Thyroid gland (tissue), 4 donors: Measurements from ENCODE around the gene TASP1. TPM values are rescaled to one million over a fixed set of nuclear protein-coding genes. Genes with fewer than 3 reads are reported as not detected.

ENCODE experiments used
- DNase-seq, 2 donors: peaks; one replicate each; pipeline ENCODE4 v3.0.0-alpha.2; 2019
- H3K27ac ChIP-seq, 3 donors: fragments of 200-600 bp; sonication (generic); 1 replicate in 2 of 3; 2 replicates in 1 of 3; pipeline ENCODE4 v1.5.1; 2016 to 2019; ENCODE audit warnings: mild to moderate bottlenecking in 1 of 3, moderate library complexity in 1 of 3
- H3K27me3 ChIP-seq: fragments of 200-600 bp; sonication (generic); one replicate; pipeline ENCODE4 v1.5.1; 2019
- H3K36me3 ChIP-seq, 2 donors: fragments of 200-600 bp; sonication (generic); one replicate each; pipeline ENCODE4 v1.5.1; 2016 to 2019
- H3K4me1 ChIP-seq, 2 donors: fragments of 200-600 bp; sonication (generic); one replicate each; pipeline ENCODE4 v1.5.1; 2017 to 2019
- H3K4me3 ChIP-seq, 3 donors: fragments of 200-600 bp; sonication (generic); replicated peaks in 1 of 3; 1 replicate in 2 of 3; 2 replicates in 1 of 3; pipeline ENCODE4 v1.5.1; 2016; ENCODE audit warnings: mild to moderate bottlenecking in 1 of 3
- H3K9me3 ChIP-seq: fragments of 200-600 bp; sonication (generic); one replicate; pipeline ENCODE4 v1.5.1; 2017
- CTCF ChIP-seq, 6 experiments: fragments of 200-600 bp in 3 of 6; fragments of 450-650 bp in 3 of 6; sonication (generic) in 3 of 6; IDR thresholded peaks; one replicate each; pipeline ENCODE4 v1.5.1; 2016 to 2019; ENCODE audit warnings: antibody characterized with exemption in 6 of 6, mild to moderate bottlenecking in 2 of 6, inconsistent platforms in 1 of 6, moderate library complexity in 1 of 6
- POLR2A ChIP-seq, 2 donors: fragments of 450-650 bp; IDR thresholded peaks; one replicate each; pipeline ENCODE4 v1.6.1; 2017; ENCODE audit warnings: antibody characterized with exemption in 2 of 2, mild to moderate bottlenecking in 2 of 2, moderate library complexity in 1 of 2
- WGBS, 2 donors: methylation state at CpG; one replicate each; pipeline ENCODE4 v1.1.5; 2017; 5-methylcytosine and 5-hydroxymethylcytosine counted together
- intact Hi-C: fragments of 100-400 bp; cut with DNase I; formaldehyde crosslinking; loops from one replicate; pipeline ENCODE4 v1.15.1; 2023
- total RNA-seq, 4 donors: library from RNA; depleted of rRNA; stranded (reverse); fragments of >200 nt; gene quantifications; one replicate each; pipeline ENCODE4 v1.2.3, GENCODE V29; 2016

The TASP1 gene
- total RNA-seq, 4 donors from 2014 or later, result 16.4 to 31.2 (median 23.9) TPM

GRCh38 chr20:13457487-13457886, 181.2 kb downstream of the TASP1 start:
- TF ChIP-seq CTCF (IDR thresholded peaks at IDR 0.05) (no peak), POLR2A (IDR thresholded peaks at IDR 0.05) (no peak)
- H3K4me1 ChIP-seq, result no peaks in the 10 kb centered on the region
- intact Hi-C loops, result loop anchor here (10.0 kb wide), 1 partner anchor 87 kb away; no protein-coding TSS in a partner anchor
- DNase-seq, result no peak
- no peak overlapping the region for H3K4me3 ChIP-seq
- WGBS, 2 donors, result 100% methylated on average over 1 of the region's 1 CpG
- H3K9me3 ChIP-seq, result no peaks in the 10 kb centered on the region
- H3K27ac ChIP-seq, result no peak overlapping the region
- no peaks in the 10 kb centered on the region for H3K27me3 ChIP-seq
- no peaks in the 10 kb centered on the region for H3K36me3 ChIP-seq

- TF ChIP-seq CTCF (IDR thresholded peaks at IDR 0.05), result no peak
- TF ChIP-seq POLR2A (IDR thresholded peaks at IDR 0.05), result no peak
- Histone ChIP-seq H3K27me3 (no peaks in the 10 kb centered on the region), H3K36me3 (no peaks in the 10 kb centered on the region), H3K27ac (no peak overlapping the region), H3K4me1 (no peaks in the 10 kb centered on the region), H3K9me3 (no peaks in the 10 kb centered on the region), H3K4me3 (no peak overlapping the region)
- intact Hi-C loops, result loop anchor here (10.0 kb wide), 1 partner anchor 89 kb away; no protein-coding TSS in a partner anchor
- DNase-seq, result no peak
- 96 to 98% methylated on average over 3 of the region's 3 CpGs for WGBS, 2 donors
These were observed 183.0 kb downstream of the TASP1 start for GRCh38 chr20:13455713-13456112.

- Histone ChIP-seq H3K36me3 (no peaks in the 10 kb centered on the region), H3K4me3 (no peak overlapping the region), H3K4me1 (no peaks in the 10 kb centered on the region), H3K27me3 (no peaks in the 10 kb centered on the region), H3K27ac (no peak overlapping the region), H3K9me3 (no peaks in the 10 kb centered on the region)
- 99 to 100% methylated on average over 2 of the region's 2 CpGs for WGBS, 2 donors
- TF ChIP-seq POLR2A (IDR thresholded peaks at IDR 0.05) (no peak), CTCF (IDR thresholded peaks at IDR 0.05) (no peak)
- intact Hi-C loops, result loop anchor here (10.0 kb wide), 1 partner anchor 91 kb away; no protein-coding TSS in a partner anchor
- no peak for DNase-seq
These were observed 185.4 kb downstream of the TASP1 start for GRCh38 chr20:13453367-13453766.

GRCh38 chr20:13452470-13453124, 186.1 kb downstream of the TASP1 start:
- WGBS, 2 donors, result 96 to 98% methylated on average over 3 of the region's 3 CpGs
- no peak overlapping the region for H3K27ac ChIP-seq
- intact Hi-C loops, result loop anchor here (10.0 kb wide), 1 partner anchor 92 kb away; no protein-coding TSS in a partner anchor

More at GRCh38 chr20:13452470-13453124, 186.1 kb downstream of the TASP1 start:
- TF ChIP-seq CTCF (IDR thresholded peaks at IDR 0.05) (no peak), POLR2A (IDR thresholded peaks at IDR 0.05) (no peak)
- Histone ChIP-seq H3K4me3 (no peak overlapping the region), H3K36me3 (no peaks in the 10 kb centered on the region), H3K27me3 (no peaks in the 10 kb centered on the region), H3K9me3 (no peaks in the 10 kb centered on the region), H3K4me1 (no peaks in the 10 kb centered on the region)
- DNase-seq, result no peak
